Measurements from ENCODE around the gene TMEM169. TPM values are rescaled to one million over a fixed set of nuclear protein-coding genes. Genes with fewer than 3 reads are reported as not detected.

TMEM169 gene
- polyA plus RNA-seq, 2 of the 4 experiments (the other 2 are of a cell fraction) = 0.54 to 0.81 TPM

DNA sequence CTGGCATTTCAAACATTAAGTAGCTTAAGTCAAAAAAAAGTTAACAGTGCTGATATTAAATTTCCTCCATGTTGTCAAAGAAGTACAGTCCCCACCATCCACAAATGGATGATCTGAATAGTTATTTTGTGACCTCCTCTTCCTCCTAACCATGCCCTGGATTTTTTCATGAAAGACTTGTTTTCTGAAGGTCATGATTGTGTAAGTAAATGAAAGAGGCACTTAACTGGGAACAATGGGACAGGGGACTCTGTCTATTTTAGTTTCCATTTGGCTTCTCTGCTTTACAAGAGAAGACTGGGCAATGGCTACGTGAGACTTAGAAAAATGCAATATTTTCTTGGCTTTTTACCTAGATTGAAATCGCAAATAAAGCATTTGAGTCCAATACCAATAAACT, 32.3 kb upstream of the TMEM169 start:
- Histone ChIP-seq H3K4me3 (no peak overlapping the region), H3K4me2 (no peak overlapping the region), H3K9me3 (no peaks in the 10 kb centered on the region), H3K4me1 (peaks cover 11% of the 10 kb centered on the region), H3K27ac (no peak overlapping the region)
- WGBS (ENCODE audit: missing lambda C conversion rate) = 87% methylated on average over 2 of the region's 2 CpGs
- CTCF ChIA-PET = interaction anchor here (1.1 to 1.2 kb wide), 2 partner anchors 16 to 38 kb away, joined by 3 to 4 read pairs; no protein-coding TSS in a partner anchor
- ATAC-seq (no peak), DNase-seq (ENCODE audit: low read depth in 1 of 2, low spot score in 1 of 2) (no peak), FAIRE-seq (no peak)
- POLR2A ChIA-PET = no interaction called here
- no peak for TF ChIP-seq NR3C1 (IDR thresholded peaks at IDR 0.05)
- no peak for TF ChIP-seq ELK1 (IDR thresholded peaks at IDR 0.05; ENCODE audit: low read depth, low read length)
- no peak for TF ChIP-seq CHD4 (IDR thresholded peaks at IDR 0.05; ENCODE audit: borderline replicate concordance)
- no peak for TF ChIP-seq POLR2AphosphoS2 (conservative IDR thresholded peaks at IDR 0.05; ENCODE audit: low read length)
- no peak for TF ChIP-seq ZSCAN20 (CRISPR knock-in tag; IDR thresholded peaks at IDR 0.05)
- no peak for TF ChIP-seq NFE2L2 (conservative IDR thresholded peaks at IDR 0.05; ENCODE audit: low read length)
- TF ChIP-seq ZNF302 (CRISPR knock-in tag; IDR thresholded peaks at IDR 0.05) = no peak
- TF ChIP-seq MAX (IDR thresholded peaks at IDR 0.05) = no peak
- TF ChIP-seq BCL3 (IDR thresholded peaks at IDR 0.05) = no peak
- no peak for TF ChIP-seq RFX5 (IDR thresholded peaks at IDR 0.05)
- no peak for TF ChIP-seq NPAS2 (CRISPR knock-in tag; IDR thresholded peaks at IDR 0.05; ENCODE audit: borderline replicate concordance)
- TF ChIP-seq ESRRA (IDR thresholded peaks at IDR 0.05; ENCODE audit: borderline replicate concordance, low read length) = no peak
- TF ChIP-seq, protein P1, sequence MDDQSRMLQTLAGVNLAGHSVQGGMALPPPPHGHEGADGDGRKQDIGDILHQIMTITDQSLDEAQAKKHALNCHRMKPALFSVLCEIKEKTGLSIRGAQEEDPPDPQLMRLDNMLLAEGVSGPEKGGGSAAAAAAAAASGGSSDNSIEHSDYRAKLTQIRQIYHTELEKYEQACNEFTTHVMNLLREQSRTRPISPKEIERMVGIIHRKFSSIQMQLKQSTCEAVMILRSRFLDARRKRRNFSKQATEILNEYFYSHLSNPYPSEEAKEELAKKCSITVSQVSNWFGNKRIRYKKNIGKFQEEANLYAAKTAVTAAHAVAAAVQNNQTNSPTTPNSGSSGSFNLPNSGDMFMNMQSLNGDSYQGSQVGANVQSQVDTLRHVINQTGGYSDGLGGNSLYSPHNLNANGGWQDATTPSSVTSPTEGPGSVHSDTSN (IDR thresholded peaks at IDR 0.05) = no peak
- no peak for TF ChIP-seq EHMT2 (IDR thresholded peaks at IDR 0.05; ENCODE audit: low read depth)
- TF ChIP-seq MYC (IDR thresholded peaks at IDR 0.05; ENCODE audit: borderline replicate concordance, low read length) = no peak
- TF ChIP-seq E2F6 (IDR thresholded peaks at IDR 0.05; ENCODE audit: borderline replicate concordance, low read depth) = no peak

GRCh38 chr2:216051350-216051749, 30.4 kb upstream of the TMEM169 start:
- Histone ChIP-seq H3K9me3 (no peaks in the 10 kb centered on the region), H3K4me1 (peaks cover 18% of the 10 kb centered on the region), H3K4me3 (no peak overlapping the region), H3K4me2 (no peak overlapping the region), H3K27ac (no peak overlapping the region)
- no peak for ATAC-seq
- TF ChIP-seq BHLHE40 (IDR thresholded peaks at IDR 0.05; ENCODE audit: low read depth, low read length) (no peak), HOXA7 (CRISPR knock-in tag; IDR thresholded peaks at IDR 0.05) (no peak), POLR2AphosphoS2 (conservative IDR thresholded peaks at IDR 0.05; ENCODE audit: low read length) (no peak), HOXB13 (CRISPR knock-in tag; IDR thresholded peaks at IDR 0.05; ENCODE audit: low read depth) (no peak), SREBF2 (IDR thresholded peaks at IDR 0.05) (no peak)
- 80% methylated on average over 3 of the region's 3 CpGs for WGBS (ENCODE audit: missing lambda C conversion rate)
- CTCF ChIA-PET = interaction anchor here (1.0 to 1.2 kb wide), 2 partner anchors 14 to 17 kb away, joined by 3 to 4 read pairs; no protein-coding TSS in a partner anchor
- POLR2A ChIA-PET = no interaction called here
- no peak for DNase-seq (ENCODE audit: low read depth in 1 of 2, low spot score in 1 of 2)
- FAIRE-seq = no peak

DNA sequence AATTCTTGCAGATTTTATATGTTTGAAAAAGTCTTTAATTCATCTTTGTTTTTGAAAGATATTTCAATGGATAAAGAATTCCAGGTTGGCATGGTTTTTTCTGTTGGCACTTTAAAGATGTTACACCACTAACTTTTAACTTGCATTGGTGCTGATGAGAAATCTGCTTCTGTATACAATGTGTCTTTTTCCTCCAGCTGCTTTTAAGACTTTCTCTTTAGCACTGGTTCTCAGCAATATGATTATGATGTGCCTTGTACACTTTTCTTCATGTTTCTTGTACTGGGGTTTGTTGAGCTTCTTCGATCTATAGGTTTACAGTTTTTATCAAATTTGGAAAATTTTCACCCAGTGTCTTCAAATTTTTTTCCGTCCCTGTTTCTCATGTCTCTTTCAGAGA, 29.3 kb upstream of the TMEM169 start:
- FAIRE-seq = no peak
- TF ChIP-seq, protein P2, sequence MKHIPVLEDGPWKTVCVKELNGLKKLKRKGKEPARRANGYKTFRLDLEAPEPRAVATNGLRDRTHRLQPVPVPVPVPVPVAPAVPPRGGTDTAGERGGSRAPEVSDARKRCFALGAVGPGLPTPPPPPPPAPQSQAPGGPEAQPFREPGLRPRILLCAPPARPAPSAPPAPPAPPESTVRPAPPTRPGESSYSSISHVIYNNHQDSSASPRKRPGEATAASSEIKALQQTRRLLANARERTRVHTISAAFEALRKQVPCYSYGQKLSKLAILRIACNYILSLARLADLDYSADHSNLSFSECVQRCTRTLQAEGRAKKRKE (CRISPR knock-in tag; IDR thresholded peaks at IDR 0.05; ENCODE audit: low read depth) = no peak
- TF ChIP-seq HEYL (CRISPR knock-in tag; IDR thresholded peaks at IDR 0.05) (no peak), HOXA7 (CRISPR knock-in tag; IDR thresholded peaks at IDR 0.05) (no peak), SMC3 (IDR thresholded peaks at IDR 0.05) (no peak)
- H3K4me2 ChIP-seq = no peak overlapping the region
- H3K4me1 ChIP-seq = peaks cover 29% of the 10 kb centered on the region
- WGBS (ENCODE audit: missing lambda C conversion rate) = 94% methylated on average over 2 of the region's 2 CpGs
- no peaks in the 10 kb centered on the region for H3K9me3 ChIP-seq
- ATAC-seq = no peak
- POLR2A ChIA-PET = no interaction called here
- CTCF ChIA-PET = interaction anchor here (1.8 kb wide), 1 partner anchor 18 kb away, joined by 6 read pairs; no protein-coding TSS in a partner anchor
- no peak overlapping the region for H3K27ac ChIP-seq
- no peak overlapping the region for H3K4me3 ChIP-seq
- no peak for DNase-seq (ENCODE audit: low read depth in 1 of 2, low spot score in 1 of 2)
